Heart right ventricle (tissue), 16 donors: Measurements from ENCODE around the gene EEFSEC. TPM values are rescaled to one million over a fixed set of nuclear protein-coding genes. Genes with fewer than 3 reads are reported as not detected.

Source experiments
- ATAC-seq, 8 donors: fragments of 200-7000 bp; cut with Tn5 transposase; one replicate each; pipeline ENCODE4 v1.9.1; 2020; ENCODE audit warnings: mild to moderate bottlenecking in 8 of 8, moderate library complexity in 8 of 8, moderate number of reproducible peaks in 1 of 8
- DNase-seq, 2 donors: peaks; one replicate each; pipeline ENCODE4 v3.0.0-alpha.2; 2020
- H3K27ac ChIP-seq, 10 donors: fragments of 200-600 bp; sonication (generic) in 2 of 10; one replicate each; pipeline versions ENCODE4 v1.5.0 to v1.8.0; 2020 to 2022; ENCODE audit warnings: mild to moderate bottlenecking in 3 of 10
- H3K27me3 ChIP-seq, 7 donors: fragments of 200-600 bp; one replicate each; pipeline ENCODE4 v1.8.0; 2021 to 2022; ENCODE audit warnings: mild to moderate bottlenecking in 2 of 7
- H3K36me3 ChIP-seq, 9 donors: fragments of 200-600 bp; sonication (generic) in 1 of 9; one replicate each; pipeline versions ENCODE4 v1.5.0 to v1.8.0; 2020 to 2022; ENCODE audit warnings: mild to moderate bottlenecking in 2 of 9
- H3K4me1 ChIP-seq, 9 donors: fragments of 200-600 bp; sonication (generic) in 1 of 9; one replicate each; pipeline versions ENCODE4 v1.5.0 to v1.8.0; 2020 to 2022; ENCODE audit warnings: mild to moderate bottlenecking in 4 of 9
- H3K4me3 ChIP-seq, 10 donors: fragments of 200-600 bp; sonication (generic) in 2 of 10; one replicate each; pipeline versions ENCODE4 v1.5.0 to v1.8.0; 2020 to 2022; ENCODE audit warnings: mild to moderate bottlenecking in 7 of 10, moderate library complexity in 2 of 10
- H3K9me3 ChIP-seq, 11 donors: fragments of 200-600 bp in 10 of 11; sonication (generic) in 2 of 11; one replicate each; pipeline versions ENCODE4 v1.5.0 to v1.8.0; 2013 to 2022; ENCODE audit warnings: mild to moderate bottlenecking in 2 of 11, control low read depth in 1 of 11, moderate library complexity in 1 of 11
- CTCF ChIP-seq, 9 donors: fragments of 200-600 bp; sonication (generic) in 2 of 9; IDR thresholded peaks; one replicate each; pipeline versions ENCODE4 v1.5.0 to v1.8.0; 2021 to 2022; ENCODE audit warnings: antibody characterized with exemption in 9 of 9, mild to moderate bottlenecking in 5 of 9, moderate library complexity in 1 of 9
- WGBS, 2 donors: extraction: QIAGEN DNeasy Blood & Tissue Kit; methylation state at CpG; one replicate each; pipeline ENCODE4 v1.1.7; 2013; ENCODE audit warnings: inconsistent platforms in 1 of 2; 5-methylcytosine and 5-hydroxymethylcytosine counted together
- intact Hi-C, 10 donors: fragments of 100-400 bp; cut with DNase I; formaldehyde crosslinking; loops; one replicate each; pipeline versions ENCODE4 v1.11.1 to v1.14.2; 2022
- polyA plus RNA-seq, 2 donors: library from polyadenylated mRNA; stranded (reverse); fragments of 200-250 nt; gene quantifications; one replicate each; pipeline ENCODE4 v1.2.3, GENCODE V29; 2013
- total RNA-seq, 10 donors: library from RNA; stranded (reverse); fragmentation: NEBNext Ultra II Directional in 3 of 10; extraction: Animal tissue kit (Norgen Biotek cat#: 25700) in 3 of 10; gene quantifications; one replicate each; pipeline versions ENCODE4 v1.2.1 to v1.2.4, GENCODE V29; 2021 to 2023
- donor health status: Arrhythmogenic right ventricular cardiomyopathy.
- donor health status: ischemic (EF 13 %, LVEDD 7.1; RV severe dilation, severe dysfunction).
- donor health status: healthy with polysubstance abuse.
- donor health status: DM: no; HTN: yes; CAD: no.
- donor health status: DM: no; HTN: no; CAD: no.
- donor health status: ischemic (EF 25% LVEDD 6.9; RV normal size, moderate dysfunction).
- donor health status: ischemic (EF 25% LVEDD 5.7; RV mildly dilated, moderate dysfunction).
- donor health status: healthy.
- donor health status: DM: yes; HTN: yes; CAD: no.
- donor health status: Ischemic cardiomyopathy.
- donor health status: ischemic (EF 35%, LVEDD 5.7; RV mildly dilated, moderate dysfunction).
- donor health status: nonischemic (EF 11% LVEDD 7.7; RV severe dilation, severe dysfunction).
- donor health status: DM: yes; HTN: yes; CAD: no.
- donor health status: PGD.
- donor health status: ischemic (EF 29% LVEDD 5.4; RV normal size, mild dysfunction).
- donor health status: nonischemic (EF 23%, LVEDD 6.1; RV moderate dilation, normal function).

Gene EEFSEC
- total and polyA plus RNA-seq, 12 donors, result 16.5 to 29.5 (median 25.0) TPM

DNA sequence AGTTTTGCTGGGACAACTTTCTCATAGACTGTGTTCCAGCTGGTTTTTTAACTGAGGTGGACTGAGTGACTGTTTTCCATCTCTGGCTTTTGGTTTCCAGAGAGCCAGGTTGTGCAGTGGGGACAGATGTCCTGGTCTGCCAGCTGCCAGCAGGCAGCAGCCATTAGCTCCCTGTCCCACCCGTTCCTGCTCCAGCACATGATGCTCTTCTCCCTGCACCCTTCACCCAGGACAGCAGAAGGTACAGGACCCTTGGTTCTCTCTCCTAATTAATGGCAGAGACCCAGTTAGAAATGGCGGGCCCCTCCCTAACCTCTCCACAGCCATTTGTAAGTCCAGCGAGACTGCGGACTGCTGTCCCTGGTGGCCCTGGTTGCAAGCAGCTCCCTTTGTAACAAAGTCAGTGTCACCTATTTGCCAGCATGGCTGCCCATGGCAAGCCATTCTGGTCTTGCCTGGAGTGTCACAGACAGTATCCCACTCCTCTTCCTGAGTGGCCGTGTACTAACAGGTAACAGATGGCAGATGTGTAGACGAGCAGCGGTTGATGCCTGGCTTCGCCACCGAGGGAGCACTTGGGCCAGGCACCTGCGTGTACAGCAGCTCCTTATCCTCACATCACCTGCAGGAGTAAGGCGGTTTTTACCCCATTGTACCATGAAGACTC is 165.1 kb downstream of the EEFSEC start:
- intact Hi-C loops, result loop anchor here in 2 of 10 donors (10.0 kb wide), 2 partner anchors 144 to 176 kb away; partner anchors contain the start of gene GATA2 (in 1 of the 2)
- Histone ChIP-seq H3K4me3 (no peak overlapping the region), H3K36me3 (peaks cover 0 to 19% (median 0%) of the 10 kb centered on the region in 9 donors), H3K27me3 (no peaks in the 10 kb centered on the region), H3K27ac (no peak overlapping the region), H3K9me3 (no peaks in the 10 kb centered on the region), H3K4me1 (peaks cover 0 to 16% (median 5%) of the 10 kb centered on the region in 9 donors)
- DNase-seq (no peak), ATAC-seq (no peak)
- WGBS, 2 donors, result 94 to 97% methylated on average over 11 of the region's 11 CpGs
- no peak for TF ChIP-seq CTCF (IDR thresholded peaks at IDR 0.05)

DNA sequence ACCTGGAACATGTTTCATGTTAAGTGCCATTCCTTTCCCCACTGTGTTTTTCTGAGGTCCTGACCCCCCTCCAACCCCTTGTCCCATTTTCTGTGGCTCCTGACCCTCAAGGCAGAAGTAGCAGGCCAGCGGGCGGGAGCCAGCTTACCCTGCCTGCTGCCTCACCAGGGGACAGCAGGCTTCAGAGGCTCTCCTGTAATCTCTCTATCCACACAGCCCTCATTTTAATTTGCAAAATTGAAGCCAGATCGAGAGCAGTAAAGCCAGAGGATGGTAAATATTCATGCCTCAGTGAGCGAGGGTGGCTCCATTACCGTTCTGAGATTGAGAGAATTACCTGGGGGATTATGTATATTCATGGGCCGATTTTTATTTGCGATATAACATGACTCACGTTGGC is 165.8 kb downstream of the EEFSEC start:
- WGBS, 2 donors, result 93 to 95% methylated on average over 8 of the region's 8 CpGs
- DNase-seq, result no peak
- intact Hi-C loops, result loop anchor here in 2 of 10 donors (10.0 kb wide), 2 partner anchors 144 to 176 kb away; partner anchors contain the start of gene GATA2 (in 1 of the 2)
- no peaks in the 10 kb centered on the region for H3K27me3 ChIP-seq
- no peak for TF ChIP-seq CTCF (IDR thresholded peaks at IDR 0.05)
- H3K27ac ChIP-seq, result no peak overlapping the region
- H3K4me3 ChIP-seq, result no peak overlapping the region
- H3K9me3 ChIP-seq, result no peaks in the 10 kb centered on the region
- H3K4me1 ChIP-seq, result peaks cover 0 to 11% (median 0%) of the 10 kb centered on the region in 9 donors
- H3K36me3 ChIP-seq, result peaks cover 0 to 19% (median 0%) of the 10 kb centered on the region in 9 donors
- ATAC-seq, result no peak

- H3K27ac ChIP-seq, result no peak overlapping the region
These were observed 166.5 kb downstream of the EEFSEC start for GRCh38 chr3:128319741-128320141.

More at GRCh38 chr3:128319741-128320141, 166.5 kb downstream of the EEFSEC start:
- no peak for ATAC-seq
- 93% methylated on average over 6 of the region's 6 CpGs for WGBS, 2 donors
- intact Hi-C loops, result loop anchor here in 7 of 10 donors (5.0 to 10.0 kb wide), 6 partner anchors 87 to 225 kb away; partner anchors contain the start of gene GATA2 (in 1 of the 7)
- Histone ChIP-seq H3K4me1 (peaks cover 0 to 11% (median 0%) of the 10 kb centered on the region in 9 donors), H3K36me3 (peaks cover 0 to 19% (median 0%) of the 10 kb centered on the region in 9 donors), H3K4me3 (no peak overlapping the region), H3K27me3 (no peaks in the 10 kb centered on the region), H3K9me3 (no peaks in the 10 kb centered on the region)
- no peak for DNase-seq
- TF ChIP-seq CTCF (IDR thresholded peaks at IDR 0.05), result no peak
